A673 (cell line): ENCODE measurements around the gene GREB1L.

Experiments
- EZH2 ChIP-seq: fragments of 200-600 bp; sonication (generic); IDR thresholded peaks from 2 replicates; pipeline ENCODE4 v1.6.1; 2017; ENCODE audit warnings: borderline replicate concordance, low read depth, mild to moderate bottlenecking, mixed read lengths, antibody characterized with exemption, low read length; ENCODE audit not compliant: poor library complexity, severe bottlenecking
- TF ChIP-seq, protein P1 (sequence below): fragments of 300-800, 200-600 bp; sonication (generic); conservative IDR thresholded peaks from 2 replicates; pipeline ENCODE4 v1.5.1; 2017; ENCODE audit warnings: low read depth, mild to moderate bottlenecking, antibody characterized with exemption, low read length, moderate library complexity, mixed read lengths

DNA sequence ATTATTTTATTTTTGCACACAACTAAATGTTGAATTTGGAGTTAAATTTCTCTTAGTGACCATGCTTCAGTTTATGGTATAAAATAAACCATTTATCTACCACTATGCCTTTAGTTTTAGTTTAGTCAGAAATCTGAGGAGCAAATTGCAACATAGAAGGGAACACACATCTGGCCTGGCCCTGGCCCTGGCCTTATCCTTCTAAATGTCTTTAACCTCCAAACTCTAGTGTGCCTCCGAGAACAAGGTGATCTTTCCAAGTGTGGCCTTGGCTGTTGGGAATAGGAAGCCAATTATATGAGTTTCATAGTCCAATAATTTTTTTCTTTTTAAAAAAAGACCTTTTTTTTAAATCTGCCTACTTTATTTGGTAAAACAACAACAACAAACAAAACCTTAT lies 31.8 kb upstream of the GREB1L start:
- TF ChIP-seq, protein P1, sequence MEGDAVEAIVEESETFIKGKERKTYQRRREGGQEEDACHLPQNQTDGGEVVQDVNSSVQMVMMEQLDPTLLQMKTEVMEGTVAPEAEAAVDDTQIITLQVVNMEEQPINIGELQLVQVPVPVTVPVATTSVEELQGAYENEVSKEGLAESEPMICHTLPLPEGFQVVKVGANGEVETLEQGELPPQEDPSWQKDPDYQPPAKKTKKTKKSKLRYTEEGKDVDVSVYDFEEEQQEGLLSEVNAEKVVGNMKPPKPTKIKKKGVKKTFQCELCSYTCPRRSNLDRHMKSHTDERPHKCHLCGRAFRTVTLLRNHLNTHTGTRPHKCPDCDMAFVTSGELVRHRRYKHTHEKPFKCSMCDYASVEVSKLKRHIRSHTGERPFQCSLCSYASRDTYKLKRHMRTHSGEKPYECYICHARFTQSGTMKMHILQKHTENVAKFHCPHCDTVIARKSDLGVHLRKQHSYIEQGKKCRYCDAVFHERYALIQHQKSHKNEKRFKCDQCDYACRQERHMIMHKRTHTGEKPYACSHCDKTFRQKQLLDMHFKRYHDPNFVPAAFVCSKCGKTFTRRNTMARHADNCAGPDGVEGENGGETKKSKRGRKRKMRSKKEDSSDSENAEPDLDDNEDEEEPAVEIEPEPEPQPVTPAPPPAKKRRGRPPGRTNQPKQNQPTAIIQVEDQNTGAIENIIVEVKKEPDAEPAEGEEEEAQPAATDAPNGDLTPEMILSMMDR = no peak
- no peak for TF ChIP-seq EZH2
